CD14-positive monocyte (primary cell): ENCODE measurements around the gene KLF15. TPM values are rescaled to one million over a fixed set of nuclear protein-coding genes. Genes with fewer than 3 reads are reported as not detected.

Experiments
- DNase-seq, 3 donors: peaks; one replicate each; pipeline ENCODE4 v3.0.0-alpha.2; 2011 to 2022
- H2AFZ ChIP-seq: 2 replicates; pipeline ENCODE4 v1.6.0; 2012; ENCODE audit warnings: mild to moderate bottlenecking, low read depth, low read length, inconsistent platforms; ENCODE audit not compliant: insufficient read depth, poor library complexity, severe bottlenecking
- H3K27ac ChIP-seq, 2 donors: 1 replicate in 1 of 2; 2 replicates in 1 of 2; pipeline ENCODE4 v1.5.1; 2012 to 2013; ENCODE audit warnings: low read length in 2 of 2, control low read depth in 1 of 2, inconsistent platforms in 1 of 2, low read depth in 1 of 2, mild to moderate bottlenecking in 1 of 2
- H3K27me3 ChIP-seq, 2 donors: one replicate each; pipeline versions ENCODE4 v1.6.0 to v1.6.1; 2011 to 2013; ENCODE audit warnings: low read length in 2 of 2; ENCODE audit not compliant: control insufficient read depth in 2 of 2, insufficient read depth in 2 of 2
- H3K36me3 ChIP-seq, 2 donors: replicated peaks in 1 of 2; 1 replicate in 1 of 2; 2 replicates in 1 of 2; pipeline versions ENCODE4 v1.5.1 to v1.6.1; 2012 to 2013; ENCODE audit warnings: low read length in 2 of 2, control low read depth in 1 of 2, inconsistent platforms in 1 of 2, mild to moderate bottlenecking in 1 of 2; ENCODE audit not compliant: insufficient read depth in 2 of 2, control insufficient read depth in 1 of 2
- H3K4me1 ChIP-seq, 2 donors: 1 replicate in 1 of 2; 2 replicates in 1 of 2; pipeline versions ENCODE4 v1.5.1 to v1.6.1; 2012 to 2013; ENCODE audit warnings: low read length in 2 of 2, control low read depth in 1 of 2, inconsistent platforms in 1 of 2, mild to moderate bottlenecking in 1 of 2, moderate library complexity in 1 of 2; ENCODE audit not compliant: insufficient read depth in 2 of 2, control insufficient read depth in 1 of 2
- H3K4me2 ChIP-seq: replicated peaks from 2 replicates; pipeline ENCODE3; 2012; ENCODE audit warnings: low read length, moderate library complexity, mild to moderate bottlenecking; ENCODE audit not compliant: poor library complexity, severe bottlenecking; ENCODE audit errors: extremely low read depth
- H3K4me3 ChIP-seq, 3 experiments: fragments of 200-600 bp in 1 of 3; sonication (generic) in 1 of 3; replicated peaks in 1 of 3; 1 replicate in 2 of 3; 2 replicates in 1 of 3; pipeline ENCODE4 v1.5.1; 2011 to 2013; ENCODE audit warnings: low read length in 3 of 3, mild to moderate bottlenecking in 3 of 3, control low read depth in 2 of 3, low read depth in 2 of 3, inconsistent platforms in 1 of 3, moderate library complexity in 1 of 3
- H3K79me2 ChIP-seq: 2 replicates; pipeline ENCODE4 v1.6.0; 2012; ENCODE audit warnings: mild to moderate bottlenecking, control low read depth, inconsistent platforms, low read length, moderate library complexity; ENCODE audit not compliant: insufficient read depth
- H3K9ac ChIP-seq: 2 replicates; pipeline ENCODE4 v1.6.0; 2017; ENCODE audit warnings: low read length, mild to moderate bottlenecking; ENCODE audit not compliant: insufficient read depth, poor library complexity, severe bottlenecking
- H3K9me3 ChIP-seq, 2 donors: replicated peaks in 1 of 2; 1 replicate in 1 of 2; 2 replicates in 1 of 2; pipeline versions ENCODE4 v1.5.1 to v1.6.1; 2012 to 2013; ENCODE audit warnings: low read length in 2 of 2, control low read depth in 1 of 2; ENCODE audit not compliant: control insufficient read depth in 1 of 2, insufficient read depth in 1 of 2
- H4K20me1 ChIP-seq: 2 replicates; pipeline ENCODE4 v1.6.0; 2012; ENCODE audit warnings: mild to moderate bottlenecking, low read length, control low read depth, moderate library complexity; ENCODE audit not compliant: insufficient read depth
- H3K27ac Mint-ChIP-seq, 7 donors: one replicate each; pipeline ENCODE4 v1.8.0; 2020; ENCODE audit warnings: mild to moderate bottlenecking in 7 of 7, mixed read lengths in 7 of 7, moderate library complexity in 6 of 7, inconsistent platforms in 2 of 7
- H3K27me3 Mint-ChIP-seq, 3 donors: one replicate each; pipeline ENCODE4 v1.8.0; 2021 to 2022; ENCODE audit warnings: low read depth in 3 of 3, mild to moderate bottlenecking in 3 of 3, mixed read lengths in 3 of 3, moderate library complexity in 3 of 3, inconsistent platforms in 1 of 3
- H3K36me3 Mint-ChIP-seq, 2 donors: one replicate each; pipeline ENCODE4 v1.8.0; 2020; ENCODE audit warnings: mixed read lengths in 2 of 2, inconsistent platforms in 1 of 2, mild to moderate bottlenecking in 1 of 2
- H3K4me1 Mint-ChIP-seq: one replicate; pipeline ENCODE4 v1.8.0; 2020; ENCODE audit warnings: mild to moderate bottlenecking, mixed read lengths
- H3K4me3 Mint-ChIP-seq, 2 donors: one replicate each; pipeline ENCODE4 v1.8.0; 2020; ENCODE audit warnings: mild to moderate bottlenecking in 2 of 2, mixed read lengths in 2 of 2, moderate library complexity in 1 of 2
- H3K9me3 Mint-ChIP-seq, 7 donors: one replicate each; pipeline ENCODE4 v1.8.0; 2020 to 2022; ENCODE audit warnings: mixed read lengths in 7 of 7, mild to moderate bottlenecking in 6 of 7, moderate library complexity in 6 of 7, inconsistent platforms in 2 of 7
- WGBS: methylation state at CpG from one replicate; pipeline ENCODE4 v1.1.5; 2013; ENCODE audit warnings: missing lambda C conversion rate; ENCODE audit not compliant: insufficient coverage; 5-methylcytosine and 5-hydroxymethylcytosine counted together
- intact Hi-C, 2 donors: fragments of 100-400 bp; cut with micrococcal nuclease; formaldehyde crosslinking; loops; one replicate each; pipeline versions ENCODE4 v1.15.0 to v1.15.1; 2023
- polyA plus RNA-seq, 3 donors: library from polyadenylated mRNA; depleted of rRNA in 1 of 3; unstranded in 2 of 3; stranded (reverse) in 1 of 3; fragments of 300-500 nt in 2 of 3; fragments of >200 nt in 1 of 3; fragmentation: Illumina TruSeq in 2 of 3; gene quantifications; 1 replicate in 2 of 3; 2 replicates in 1 of 3; pipeline ENCODE4 v1.2.3, GENCODE V29; 2012 to 2021
- TF ChIP-seq, protein P1 (sequence below): fragments of 200-600 bp; IDR thresholded peaks from one replicate; pipeline ENCODE4 v1.8.0; 2022; ENCODE audit warnings: antibody characterized with exemption, mild to moderate bottlenecking

Gene KLF15
- polyA plus RNA-seq, 3 donors = not detected

DNA sequence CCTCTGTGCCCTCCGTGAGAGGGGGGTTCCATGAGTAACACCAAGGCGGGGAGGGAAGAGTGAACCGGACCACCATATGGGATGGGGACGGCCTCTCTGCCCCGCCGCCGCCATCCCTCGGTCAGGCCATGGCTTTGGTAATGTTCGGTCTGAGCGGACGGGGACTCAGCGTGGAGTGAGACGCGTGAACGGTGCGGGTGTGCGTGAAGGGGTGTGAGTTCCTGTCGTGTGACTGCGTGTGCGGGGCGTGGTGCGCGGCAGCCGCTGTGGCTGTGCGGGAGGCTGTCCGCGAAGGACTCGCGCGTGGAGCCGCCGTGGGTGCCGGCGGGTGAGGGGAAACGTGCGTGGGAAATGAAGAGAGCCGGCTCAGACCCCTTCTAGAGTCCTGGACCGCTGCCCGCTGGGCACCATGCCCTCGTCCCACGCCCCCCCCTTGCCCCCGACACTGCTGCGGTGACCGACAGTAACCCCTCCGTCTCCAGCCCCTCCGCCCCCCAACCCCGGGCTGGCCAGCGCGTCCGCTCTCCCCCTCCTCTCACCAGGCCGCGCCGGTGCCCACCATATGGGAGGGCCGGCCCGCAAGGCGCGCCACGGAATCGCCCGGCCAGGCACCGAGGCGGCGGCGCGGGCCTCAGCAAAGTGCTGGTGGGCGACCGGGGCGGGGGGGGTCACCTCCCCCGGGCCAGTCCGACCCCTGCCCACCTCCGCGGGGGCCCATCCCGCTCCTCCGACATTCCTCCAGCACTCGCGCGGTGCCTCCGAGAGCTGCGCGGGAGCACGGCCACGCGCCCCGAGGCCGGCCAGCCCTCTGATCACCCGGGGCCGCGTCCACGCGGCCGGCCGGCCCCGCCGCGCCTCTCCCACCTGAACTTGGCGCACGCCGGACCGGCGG is 589 bp downstream of the KLF15 start:
- H3K79me2 ChIP-seq = no peaks in the 10 kb centered on the region
- peak overlapping the region; percentile 65 for H2AFZ ChIP-seq
- peaks cover 32 to 70% of the 10 kb centered on the region in 2 donors for H3K27me3 ChIP-seq
- H3K36me3 ChIP-seq = no peaks in the 10 kb centered on the region
- WGBS = under 1% methylated on average over 78 of the region's 100 CpGs
- H4K20me1 ChIP-seq = no peaks in the 10 kb centered on the region
- H3K9ac ChIP-seq = peak overlapping the region; percentile 49
- peaks cover 58 to 76% (median 59%) of the 10 kb centered on the region in 3 donors for H3K27me3 Mint-ChIP-seq
- peak; percentile 14 to 42 (median 18) for DNase-seq
- TF ChIP-seq, protein P1, sequence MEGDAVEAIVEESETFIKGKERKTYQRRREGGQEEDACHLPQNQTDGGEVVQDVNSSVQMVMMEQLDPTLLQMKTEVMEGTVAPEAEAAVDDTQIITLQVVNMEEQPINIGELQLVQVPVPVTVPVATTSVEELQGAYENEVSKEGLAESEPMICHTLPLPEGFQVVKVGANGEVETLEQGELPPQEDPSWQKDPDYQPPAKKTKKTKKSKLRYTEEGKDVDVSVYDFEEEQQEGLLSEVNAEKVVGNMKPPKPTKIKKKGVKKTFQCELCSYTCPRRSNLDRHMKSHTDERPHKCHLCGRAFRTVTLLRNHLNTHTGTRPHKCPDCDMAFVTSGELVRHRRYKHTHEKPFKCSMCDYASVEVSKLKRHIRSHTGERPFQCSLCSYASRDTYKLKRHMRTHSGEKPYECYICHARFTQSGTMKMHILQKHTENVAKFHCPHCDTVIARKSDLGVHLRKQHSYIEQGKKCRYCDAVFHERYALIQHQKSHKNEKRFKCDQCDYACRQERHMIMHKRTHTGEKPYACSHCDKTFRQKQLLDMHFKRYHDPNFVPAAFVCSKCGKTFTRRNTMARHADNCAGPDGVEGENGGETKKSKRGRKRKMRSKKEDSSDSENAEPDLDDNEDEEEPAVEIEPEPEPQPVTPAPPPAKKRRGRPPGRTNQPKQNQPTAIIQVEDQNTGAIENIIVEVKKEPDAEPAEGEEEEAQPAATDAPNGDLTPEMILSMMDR = no peak
- peaks cover 4 to 7% of the 10 kb centered on the region in 2 donors for H3K36me3 Mint-ChIP-seq
- no peak overlapping the region for H3K27ac ChIP-seq
- peak overlapping the region; percentile 82 to 94 for H3K4me3 Mint-ChIP-seq
- peak overlapping the region; percentile 75 for H3K4me2 ChIP-seq
- H3K4me3 ChIP-seq = peak overlapping the region in 2 of 3 experiments; percentile 9 to 67
- H3K4me1 Mint-ChIP-seq = peaks cover 18% of the 10 kb centered on the region
- peaks cover 0 to 6% of the 10 kb centered on the region in 2 donors for H3K9me3 ChIP-seq
- intact Hi-C loops = loop anchor here (5.0 to 10.0 kb wide), 3 partner anchors 108 to 439 kb away; partner anchors contain the start of gene ZXDC (in 1 of the 2)
- peak overlapping the region in 4 of 7 donors; percentile 8 to 67 (median 34) for H3K27ac Mint-ChIP-seq
- peaks cover 0 to 20% (median 7%) of the 10 kb centered on the region in 7 donors for H3K9me3 Mint-ChIP-seq
- H3K4me1 ChIP-seq = peaks cover 18 to 24% of the 10 kb centered on the region in 2 donors

DNA sequence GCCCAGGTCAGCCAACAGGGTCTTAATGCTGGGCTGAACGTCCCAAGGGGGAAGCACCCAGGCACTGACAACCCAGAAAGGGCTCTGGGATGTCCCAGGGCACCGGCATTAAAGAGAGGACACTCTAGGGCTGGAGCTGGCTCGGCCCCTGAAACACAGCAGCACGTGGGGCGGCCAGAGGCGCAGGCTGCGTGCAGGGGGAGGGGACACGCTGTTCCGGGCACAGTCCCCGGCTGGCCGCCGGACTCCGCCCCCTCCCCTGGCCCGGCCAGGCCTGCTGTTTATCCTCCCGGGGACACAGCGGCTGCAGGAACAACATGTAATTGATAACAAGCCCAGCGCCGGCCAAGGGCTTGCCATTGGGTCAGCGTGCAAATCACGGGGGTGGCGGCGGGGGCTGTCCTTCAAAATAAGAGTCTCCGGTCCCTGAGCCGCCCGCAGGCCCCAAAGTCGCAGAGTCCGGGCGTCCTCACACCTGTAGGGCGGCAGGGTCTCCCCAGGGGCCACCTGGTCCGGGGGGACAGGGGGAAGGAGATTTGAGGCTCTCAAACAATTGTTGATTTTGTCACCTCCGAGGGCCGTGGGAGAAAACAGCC is 1.3 kb downstream of the KLF15 start:
- WGBS = 7% methylated on average over 25 of the region's 32 CpGs
- Mint-ChIP-seq H3K36me3 (peaks cover 4 to 7% of the 10 kb centered on the region in 2 donors), H3K9me3 (peaks cover 0 to 20% (median 7%) of the 10 kb centered on the region in 7 donors), H3K4me1 (peaks cover 18% of the 10 kb centered on the region), H3K27me3 (peaks cover 53 to 70% (median 55%) of the 10 kb centered on the region in 3 donors), H3K27ac (no peak overlapping the region), H3K4me3 (peak overlapping the region; percentile 82 to 94)
- Histone ChIP-seq H3K4me3 (peak overlapping the region in 1 of 3 experiments; percentile 67), H3K9me3 (peaks cover 0 to 6% of the 10 kb centered on the region in 2 donors), H3K36me3 (no peaks in the 10 kb centered on the region), H3K4me2 (peak overlapping the region; percentile 75), H4K20me1 (no peaks in the 10 kb centered on the region), H3K27me3 (peaks cover 32 to 63% of the 10 kb centered on the region in 2 donors), H3K79me2 (no peaks in the 10 kb centered on the region), H3K9ac (no peak overlapping the region), H3K27ac (no peak overlapping the region), H3K4me1 (peaks cover 18 to 24% of the 10 kb centered on the region in 2 donors), H2AFZ (peak overlapping the region; percentile 65)
- intact Hi-C loops = loop anchor here (5.0 to 10.0 kb wide), 3 partner anchors 109 to 439 kb away; partner anchors contain the start of gene ZXDC (in 1 of the 2)
- peak in 2 of 3 donors; percentile 5 to 13 for DNase-seq
- TF ChIP-seq, protein P1 = no peak
